HG03457 (cell line): ENCODE data around the gene COQ3.

Experiments used
- ATAC-seq: cut with Tn5 transposase; IDR thresholded peaks from one replicate; pipeline ENCODE4 v1.9.1; 2021; ENCODE audit warnings: moderate number of reproducible peaks; ENCODE audit not compliant: unreplicated experiment

COQ3 gene, protein sequence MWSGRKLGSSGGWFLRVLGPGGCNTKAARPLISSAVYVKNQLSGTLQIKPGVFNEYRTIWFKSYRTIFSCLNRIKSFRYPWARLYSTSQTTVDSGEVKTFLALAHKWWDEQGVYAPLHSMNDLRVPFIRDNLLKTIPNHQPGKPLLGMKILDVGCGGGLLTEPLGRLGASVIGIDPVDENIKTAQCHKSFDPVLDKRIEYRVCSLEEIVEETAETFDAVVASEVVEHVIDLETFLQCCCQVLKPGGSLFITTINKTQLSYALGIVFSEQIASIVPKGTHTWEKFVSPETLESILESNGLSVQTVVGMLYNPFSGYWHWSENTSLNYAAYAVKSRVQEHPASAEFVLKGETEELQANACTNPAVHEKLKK

DNA sequence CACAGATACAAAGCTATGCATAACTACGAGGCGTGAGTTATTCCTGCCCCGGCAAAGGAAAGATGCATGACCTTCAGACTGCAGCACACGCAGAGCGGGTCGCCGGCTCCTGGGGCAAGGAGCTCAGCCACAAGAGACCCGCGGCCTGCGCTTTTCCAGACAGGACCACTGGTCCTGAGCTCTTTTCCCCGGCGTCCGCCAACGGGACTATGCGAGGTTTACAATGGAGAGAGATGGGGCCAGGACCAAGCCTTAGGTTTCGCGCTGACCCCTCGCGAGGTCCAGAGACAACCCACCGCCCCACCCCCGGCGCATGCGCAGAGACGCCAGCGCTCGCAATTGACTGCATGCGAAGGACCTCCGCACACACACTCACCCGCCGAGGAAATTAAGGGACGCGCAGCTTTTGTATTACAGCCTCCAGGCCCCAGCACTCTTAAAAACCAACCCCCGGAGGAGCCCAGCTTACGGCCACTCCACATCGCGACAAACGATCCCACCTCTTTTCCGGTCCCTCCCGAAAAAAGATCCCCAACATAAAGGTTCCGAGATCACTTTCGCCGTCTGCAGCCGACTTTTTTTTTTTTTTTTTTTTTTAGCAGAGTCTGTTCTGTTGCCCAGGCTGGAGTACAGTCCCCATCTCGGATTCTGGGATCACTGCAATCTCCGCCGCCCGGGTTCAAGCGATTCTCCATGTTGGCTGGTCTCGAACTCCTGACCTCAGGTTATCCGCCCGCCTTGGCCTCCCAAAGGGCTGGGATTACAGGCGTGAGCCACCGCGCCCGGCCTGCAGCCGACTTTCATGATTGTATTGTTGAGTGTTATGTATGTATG, at the start of gene COQ3:
Gene COQ3 (minus strand): TSS at position 498 of the 834 bp plus-strand sequence. CDS start 16 bp downstream, at position 482.
- peak; percentile 70 for ATAC-seq

DNA sequence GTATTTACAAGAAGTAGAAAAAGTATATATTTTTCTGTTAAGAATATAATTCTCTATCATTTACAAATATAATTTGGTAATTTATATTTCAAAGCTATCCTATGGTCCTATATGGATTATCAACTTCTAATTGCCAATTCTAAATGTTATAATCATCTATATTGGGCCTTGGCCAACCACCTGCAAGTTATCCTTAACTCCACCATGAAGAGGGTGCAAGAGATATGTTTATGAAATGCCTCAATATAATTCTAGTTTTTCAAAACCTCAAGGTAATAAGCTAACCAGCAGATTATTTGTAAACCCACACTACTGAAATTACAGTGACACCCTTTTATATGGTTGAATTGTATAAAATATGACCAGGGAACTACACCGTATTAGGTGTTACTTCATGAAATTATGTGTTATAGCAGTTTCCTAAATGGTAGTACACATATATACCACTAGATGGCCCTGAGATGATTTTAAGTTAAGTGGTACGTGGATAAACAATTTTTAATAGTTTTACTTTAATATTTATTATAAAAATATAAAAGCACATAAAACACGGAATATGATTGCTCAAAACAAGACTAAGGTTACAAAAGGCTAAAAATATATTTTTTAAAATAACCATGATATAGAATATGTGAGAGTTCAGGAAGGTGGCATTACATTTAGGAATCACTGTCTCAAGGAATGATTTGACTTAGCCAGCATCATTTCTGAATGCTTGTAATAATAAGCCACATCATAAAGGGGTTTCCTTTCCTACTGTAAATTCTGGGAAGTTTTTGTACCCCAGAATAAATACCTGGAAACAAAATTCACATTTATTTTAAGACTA, 40.9 kb upstream of the COQ3 start:
- peak; percentile 58 for ATAC-seq

DNA sequence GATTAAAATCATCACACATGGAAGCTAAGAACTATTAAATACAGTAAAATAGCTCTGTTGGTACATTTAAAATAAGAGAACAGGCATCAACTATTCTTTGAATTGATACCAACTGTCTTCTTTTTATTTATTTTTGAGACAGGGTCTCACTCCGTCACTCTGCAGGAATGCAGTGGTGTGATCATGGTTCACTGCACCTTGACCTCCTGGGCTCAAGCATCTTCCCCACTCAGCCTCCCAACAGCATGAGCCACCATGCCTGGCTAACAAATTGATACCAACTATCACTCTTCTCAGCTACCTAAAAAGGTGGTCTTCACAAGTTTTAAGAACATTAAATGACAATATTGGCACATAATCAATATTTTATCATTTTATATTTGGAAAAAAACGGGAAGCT, 38.9 kb upstream of the COQ3 start:
- ATAC-seq: no peak

DNA sequence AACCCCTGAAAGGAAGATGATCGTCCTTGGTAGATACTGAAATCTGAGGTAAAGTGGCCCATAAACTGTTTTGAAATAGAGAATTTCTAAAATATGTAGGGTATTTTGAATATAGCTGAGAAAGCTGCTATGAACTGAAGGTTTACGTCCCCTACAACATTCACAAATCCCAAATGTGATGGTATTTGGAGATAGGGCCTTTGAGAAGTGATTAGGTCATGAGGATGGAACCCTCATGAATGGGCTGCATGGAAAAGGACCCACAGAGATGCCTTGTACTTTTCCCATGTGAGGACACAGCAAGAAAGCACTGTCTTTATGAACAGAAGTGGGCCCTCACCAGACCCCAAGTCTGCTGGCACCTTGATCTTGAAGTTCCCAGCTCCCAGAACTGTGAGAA, 37.9 kb upstream of the COQ3 start:
- ATAC-seq: no peak

DNA sequence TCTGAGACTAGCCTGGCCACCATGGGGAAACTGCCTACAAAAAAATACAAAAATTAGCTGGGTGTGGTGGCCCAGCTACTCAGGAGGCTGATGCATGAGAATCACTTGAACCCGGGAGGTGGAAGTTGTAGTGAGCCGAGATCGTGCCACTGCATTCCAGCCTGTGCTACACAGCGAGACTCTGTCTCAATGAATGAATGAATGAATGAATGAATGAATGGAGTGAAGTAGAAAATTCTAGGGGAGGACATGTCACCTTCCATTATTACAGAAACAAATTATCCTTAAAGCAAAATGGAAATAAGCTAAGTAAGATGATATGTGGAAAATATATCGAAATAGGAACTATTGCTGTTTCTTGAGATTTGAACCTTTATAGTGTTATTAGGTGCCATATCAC, 34.0 kb upstream of the COQ3 start:
- no peak for ATAC-seq

DNA sequence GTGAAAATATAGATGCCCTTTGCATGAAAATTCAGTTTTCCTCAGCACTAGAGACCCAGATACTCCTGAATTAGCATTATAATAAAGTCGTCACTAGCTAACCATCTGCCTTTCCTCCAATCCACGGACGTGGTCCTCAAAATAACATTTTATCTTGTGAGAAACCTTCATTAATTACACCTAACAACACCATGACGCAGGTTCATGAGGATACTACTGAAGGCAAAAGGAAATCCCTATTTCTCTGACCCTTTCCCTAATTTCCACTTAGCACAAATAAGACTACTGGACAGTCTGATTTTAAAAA, 32.4 kb upstream of the COQ3 start:
- no peak for ATAC-seq

DNA sequence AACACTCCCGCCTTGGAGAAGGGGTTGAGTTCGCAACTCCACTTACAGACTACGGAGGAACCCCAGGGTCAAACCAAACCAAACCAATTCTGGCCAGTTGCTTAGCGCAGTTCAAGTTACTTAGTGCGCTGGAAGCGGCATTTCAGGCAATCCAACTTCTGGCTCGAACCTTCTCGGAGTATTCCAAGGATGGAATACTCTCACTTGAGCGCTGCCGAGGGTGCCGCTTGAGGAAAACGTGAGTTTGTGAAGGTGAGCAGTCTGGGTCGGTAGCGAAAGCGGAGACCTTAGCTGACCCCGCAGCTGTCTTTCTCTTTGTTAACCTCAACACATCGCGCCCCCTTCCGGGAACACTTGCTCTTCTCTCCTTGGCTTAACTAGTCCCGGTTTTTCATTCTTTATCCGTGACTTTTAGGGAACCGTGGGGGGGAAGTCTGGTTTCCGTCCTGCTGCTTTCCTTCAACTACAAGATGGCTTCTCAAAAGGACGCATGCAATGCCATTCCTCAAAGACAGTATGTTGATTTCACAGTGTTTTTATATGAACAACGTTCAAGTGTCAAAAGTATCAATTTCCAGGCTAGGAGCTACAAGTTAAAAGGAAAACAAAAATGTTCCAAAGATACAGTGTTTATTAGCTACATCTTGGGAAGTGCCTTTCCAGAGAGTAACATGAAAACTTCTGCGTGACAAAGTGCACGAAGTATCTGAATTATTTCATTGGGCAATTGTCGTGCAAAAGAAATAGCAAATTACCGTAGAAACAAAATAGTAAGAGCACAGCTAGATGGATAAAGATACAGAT, 31.9 kb upstream of the COQ3 start:
- peak; percentile 42 for ATAC-seq

DNA sequence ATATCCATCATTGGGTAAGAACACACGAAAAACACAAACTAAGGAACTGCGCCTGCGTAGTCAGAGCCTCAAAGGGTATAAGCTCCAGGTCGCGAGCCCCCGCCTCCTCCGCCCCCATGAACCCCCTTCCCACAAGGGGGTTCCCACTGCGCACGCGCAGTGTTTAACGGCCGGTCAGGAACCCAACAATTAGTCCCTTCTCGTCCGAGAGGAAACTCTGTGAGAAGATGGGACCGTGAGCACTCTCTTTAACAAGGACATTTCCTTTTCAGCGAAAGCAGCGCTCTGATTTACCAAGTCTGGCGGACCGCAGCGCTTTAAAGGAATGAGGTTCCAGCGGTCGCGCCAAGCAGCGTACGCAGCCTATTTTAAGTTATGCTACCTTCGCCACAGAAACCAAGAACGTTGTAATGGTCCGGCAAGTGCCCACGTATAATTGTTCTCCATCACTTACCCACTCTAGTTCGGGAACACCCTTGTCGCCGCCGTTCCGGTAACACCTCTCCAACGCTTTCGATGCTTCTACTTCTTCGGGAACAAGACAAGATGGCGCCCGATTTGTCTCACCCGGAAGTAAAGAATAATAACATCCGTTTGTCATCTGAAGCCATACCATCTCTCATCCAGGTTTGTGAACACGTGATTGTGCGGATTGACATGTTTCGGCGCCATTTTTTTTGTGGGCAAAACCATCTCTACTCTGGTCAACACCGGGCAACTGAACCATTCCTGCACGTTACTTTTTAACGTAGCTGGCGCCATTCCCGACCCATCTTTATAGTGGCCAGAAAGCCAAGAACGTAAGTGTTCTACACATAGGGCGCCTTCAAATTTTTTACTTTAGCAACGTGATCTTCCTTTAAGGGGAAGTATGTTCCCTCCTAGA, 31.0 kb upstream of the COQ3 start, which contains the start of gene PNISR:
Gene PNISR (minus strand): TSS at position 548 of the 886 bp plus-strand sequence. CDS start 10,649 bp downstream, outside the sequence.
- ATAC-seq: peak; percentile 74

DNA sequence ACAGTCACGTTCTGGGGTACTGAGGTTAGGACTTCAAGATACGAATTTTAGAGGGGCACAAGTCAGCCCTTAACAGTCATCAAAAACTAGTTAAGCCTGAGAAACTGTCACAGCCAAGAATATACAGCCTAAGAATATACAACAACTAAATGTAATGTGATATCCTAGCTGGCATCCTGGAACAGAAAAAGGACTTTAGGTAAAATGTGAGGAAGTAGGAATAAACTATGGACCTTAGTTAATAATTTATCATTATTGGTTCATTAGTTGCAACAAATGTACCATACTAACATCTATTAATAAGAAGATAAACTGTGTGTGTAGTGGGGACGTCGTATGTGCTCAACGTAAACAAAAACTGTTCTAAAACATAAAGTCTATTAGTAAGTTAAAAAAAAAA, 30.0 kb upstream of the COQ3 start:
- ATAC-seq: no peak

DNA sequence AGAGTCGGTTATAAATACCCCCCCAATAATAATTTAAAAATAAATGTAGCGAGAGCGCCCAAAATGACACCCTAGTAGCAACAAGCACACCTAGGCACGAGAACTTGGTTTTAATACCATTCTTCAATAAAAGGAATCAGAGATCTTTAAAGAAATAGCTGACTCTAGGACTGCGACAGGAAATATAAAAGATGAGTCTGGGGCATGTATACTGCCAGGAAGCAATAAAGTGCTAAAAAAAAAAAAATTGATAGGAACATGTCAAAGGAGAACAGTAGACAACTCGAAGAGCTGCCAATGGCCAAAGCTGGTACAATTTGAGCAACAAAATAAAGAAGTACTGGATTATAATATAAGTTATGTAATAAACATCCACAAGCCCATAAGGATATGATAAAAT, 28.9 kb upstream of the COQ3 start:
- ATAC-seq: no peak

DNA sequence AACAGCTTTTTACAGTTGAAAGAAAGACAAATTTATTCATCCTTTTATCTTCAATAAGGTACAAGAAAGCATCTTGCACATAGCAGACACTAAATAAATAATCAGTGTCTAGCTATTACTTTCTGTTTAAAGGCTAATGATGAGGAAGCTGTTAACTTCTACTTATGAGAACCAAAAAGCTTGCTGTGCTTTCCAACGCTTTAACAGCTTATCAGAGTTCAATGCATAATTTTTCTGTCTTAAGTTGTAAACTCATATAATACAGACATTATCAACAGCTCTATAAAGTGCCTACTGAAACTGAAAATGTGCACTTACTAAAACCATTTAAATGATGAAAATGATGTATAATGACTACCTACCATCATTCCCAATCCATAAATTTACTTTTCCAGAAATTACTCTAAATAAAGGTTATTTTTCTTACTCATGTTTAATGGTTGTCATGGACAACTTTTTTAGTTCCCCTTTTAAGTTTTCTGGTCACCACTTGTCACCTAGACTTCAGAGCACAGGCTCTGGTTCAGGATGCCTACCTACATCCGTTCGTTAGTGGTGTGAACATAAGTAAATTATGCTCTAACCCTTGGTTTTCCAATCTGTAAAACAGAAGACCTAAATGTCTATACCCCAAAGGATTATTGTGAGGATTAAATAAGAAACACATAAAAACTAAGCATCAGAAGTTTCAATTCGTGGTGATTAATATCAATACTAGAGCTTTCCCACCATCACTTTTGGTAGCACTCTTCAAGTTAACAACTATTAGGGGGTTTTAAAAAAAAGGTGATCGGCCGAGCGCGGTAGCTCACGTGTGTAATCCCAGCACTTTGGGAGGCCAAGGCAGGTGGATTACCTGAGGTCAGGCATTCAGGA, 23.1 kb upstream of the COQ3 start:
- ATAC-seq: peak; percentile 90

DNA sequence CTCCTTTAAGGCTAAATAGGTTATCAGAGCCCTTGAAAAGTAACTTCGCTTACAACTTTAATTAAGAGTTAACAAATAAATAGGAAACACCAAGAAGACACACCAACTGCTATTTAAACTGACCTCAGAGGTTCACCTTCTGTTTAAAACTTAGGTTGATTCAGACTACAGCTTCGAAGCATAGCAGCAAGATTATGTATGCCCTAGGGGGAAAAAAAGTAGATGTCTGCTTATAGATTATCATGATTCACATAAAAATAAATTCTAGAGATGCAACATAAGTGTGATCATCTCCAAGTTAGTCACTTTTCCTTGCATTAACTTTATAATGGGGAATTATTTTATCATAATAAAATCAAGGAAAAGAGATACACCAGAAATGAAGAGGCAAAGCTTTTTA, 22.2 kb upstream of the COQ3 start:
- no peak for ATAC-seq

DNA sequence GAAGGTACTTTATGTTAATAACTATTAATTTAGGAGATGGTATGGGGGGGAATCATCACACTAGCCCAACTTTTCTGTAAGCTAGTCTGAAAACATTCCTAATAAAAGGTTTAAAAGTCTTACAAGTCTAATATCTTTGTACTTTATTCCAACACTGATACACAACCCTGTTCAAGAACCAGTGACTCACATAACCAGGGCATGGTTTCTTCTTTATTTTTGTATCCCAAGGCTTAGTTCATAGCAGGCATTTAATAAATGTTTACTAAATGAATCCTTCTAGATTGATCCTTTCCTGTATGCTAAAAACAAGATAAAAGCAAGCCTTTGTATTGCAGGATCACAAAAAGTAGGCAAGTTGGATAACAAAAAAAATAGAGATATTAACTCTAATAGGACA, 21.5 kb upstream of the COQ3 start:
- no peak for ATAC-seq

DNA sequence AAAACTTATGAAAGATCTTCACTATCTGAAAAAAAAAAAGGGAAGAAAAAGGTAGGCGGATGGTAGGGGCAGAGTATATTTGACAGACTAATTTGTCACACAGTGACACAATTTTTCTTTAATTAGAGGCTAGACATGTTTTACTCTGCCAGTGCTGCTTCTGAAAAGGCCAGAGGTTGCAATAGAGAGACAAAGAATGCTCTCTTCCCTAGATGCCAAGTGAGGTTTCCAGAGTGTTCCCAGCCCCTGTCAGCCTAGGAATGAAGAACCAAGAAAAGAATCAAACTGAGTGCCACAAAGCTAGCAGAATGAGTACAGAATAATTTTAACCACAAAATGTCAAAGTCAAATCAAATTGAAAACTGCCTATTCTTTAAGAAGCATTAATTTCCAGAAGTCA, 18.1 kb upstream of the COQ3 start:
- no peak for ATAC-seq

DNA sequence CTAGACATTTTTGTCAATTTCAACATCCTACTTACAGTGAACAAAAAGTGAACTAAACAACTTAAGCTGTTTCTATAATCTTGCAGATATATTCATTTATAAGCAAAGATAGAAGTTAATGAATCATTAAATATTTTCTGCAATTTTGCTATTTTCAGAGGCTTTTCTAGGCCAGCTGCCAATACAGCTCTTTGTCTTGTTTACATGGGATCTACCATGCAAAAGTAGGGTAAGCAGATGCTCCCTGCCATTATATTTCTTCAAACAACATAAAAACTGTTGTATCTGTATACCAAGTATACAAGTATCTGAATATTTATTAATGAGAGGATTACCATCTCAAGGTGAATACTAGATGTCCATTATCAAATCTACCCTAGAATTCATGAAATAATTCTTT, 15.7 kb upstream of the COQ3 start:
- no peak for ATAC-seq

DNA sequence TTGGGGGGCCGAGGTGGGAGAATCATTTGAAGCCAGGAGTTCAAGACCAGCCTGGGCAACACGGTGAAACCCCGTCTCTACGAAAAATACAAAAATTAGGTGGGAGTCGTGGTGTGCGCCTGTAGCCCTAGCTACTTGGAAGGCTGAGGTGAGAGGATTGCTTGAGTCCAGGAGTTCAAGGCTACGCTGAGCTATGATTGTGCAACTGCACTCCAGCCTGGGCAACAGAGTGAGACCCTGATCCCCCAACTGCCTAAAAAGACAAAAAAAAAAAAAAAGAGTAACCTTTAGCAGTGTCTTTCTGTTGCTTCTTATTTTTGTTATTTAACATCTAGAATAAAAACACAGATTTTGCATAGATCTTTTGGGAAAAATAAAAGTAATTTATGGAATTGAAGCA, 13.1 kb upstream of the COQ3 start:
- ATAC-seq: no peak

DNA sequence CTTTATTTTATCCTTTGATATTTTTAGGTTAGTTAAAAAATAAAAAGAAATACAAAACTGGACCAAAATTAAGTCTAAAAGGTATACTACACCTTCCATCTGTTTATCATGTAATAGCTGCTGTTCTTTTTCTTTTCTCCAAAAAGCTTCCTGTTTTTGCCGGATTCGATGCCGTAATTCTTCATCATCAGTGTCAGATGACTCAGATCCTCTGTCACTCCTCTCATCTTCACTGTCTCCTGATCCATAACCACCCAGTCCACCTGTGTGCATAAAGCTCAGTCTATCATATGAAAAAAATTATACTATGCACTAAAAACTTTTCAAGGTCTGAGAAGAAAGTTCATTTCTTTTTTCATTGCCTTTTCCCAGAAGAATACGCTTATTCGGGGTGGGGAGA, 8.5 kb upstream of the COQ3 start:
- ATAC-seq: no peak

DNA sequence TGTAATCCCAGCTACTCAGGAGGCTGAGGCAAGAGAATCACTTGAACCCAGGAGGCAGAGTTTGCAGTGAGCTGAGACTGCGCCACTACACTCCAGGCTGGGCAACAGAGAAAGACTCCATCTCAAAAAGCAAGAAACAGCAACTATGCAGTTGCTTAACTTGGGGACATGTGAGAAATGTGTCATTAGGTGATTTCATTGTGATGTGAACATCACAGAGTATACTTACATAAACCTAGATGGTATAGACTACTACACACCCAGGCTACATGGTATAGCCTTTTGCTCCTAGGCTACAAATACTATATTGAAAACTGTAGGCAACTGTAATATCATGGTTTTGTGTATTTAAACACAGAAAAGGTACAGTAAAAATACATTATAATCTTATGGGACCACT, 3.3 kb upstream of the COQ3 start:
- ATAC-seq: no peak

DNA sequence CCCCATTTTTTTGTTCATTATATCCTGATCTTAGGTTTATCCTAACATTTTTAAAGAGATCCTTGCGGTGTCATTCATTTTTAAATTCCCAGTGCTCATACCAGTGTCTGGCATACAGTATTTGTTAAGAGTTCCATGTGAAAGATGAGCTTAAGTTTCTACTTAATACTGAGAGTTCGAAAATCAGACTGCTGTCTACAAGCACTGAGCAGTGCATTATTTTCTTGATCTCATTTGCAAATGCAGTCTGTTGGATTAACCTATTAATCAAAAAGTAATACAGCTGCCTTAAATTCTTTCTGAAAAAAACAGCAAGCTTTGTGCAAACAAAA, 663 bp downstream of the COQ3 start:
- peak; percentile 13 for ATAC-seq
